C4-2B (cell line): ENCODE results near the gene NFRKB.

Experiments used
- H3K27ac ChIP-seq: fragments of 450-650 bp; 2 replicates; pipeline ENCODE4 v1.5.1; 2017
- CTCF ChIP-seq: fragments of 450-650 bp; conservative IDR thresholded peaks from 2 replicates; pipeline ENCODE4 v1.5.1; 2017; ENCODE audit warnings: mild to moderate bottlenecking
- ZFX ChIP-seq: fragments of 450-650 bp; IDR thresholded peaks from 2 replicates; pipeline ENCODE4 v1.6.1; 2017

The NFRKB gene

GRCh38 chr11:129895126-129896041 is at the start of gene NFRKB:
Gene NFRKB, minus strand, starts transcription at chr11:129895578. Its CDS starts 2,729 bp downstream, at chr11:129892849.
- peak within 1 kb of the TSS; percentile 73 for H3K27ac ChIP-seq
- TF ChIP-seq ZFX, result peak; percentile 24; the same call in 1 of the 2 replicates
- TF ChIP-seq CTCF, result peak; percentile 35

- H3K27ac ChIP-seq, result no peak overlapping the region
- TF ChIP-seq ZFX (no peak), CTCF (no peak)
These were observed 49.3 kb upstream of the NFRKB start for GRCh38 chr11:129944696-129945095.

- no peak for TF ChIP-seq ZFX
- TF ChIP-seq CTCF, result no peak
- H3K27ac ChIP-seq, result no peak overlapping the region
These were observed 47.7 kb upstream of the NFRKB start for GRCh38 chr11:129943036-129943435.

- H3K27ac ChIP-seq, result no peak overlapping the region
These were observed 44.1 kb upstream of the NFRKB start for GRCh38 chr11:129939510-129939909.

GRCh38 chr11:129938764-129939163 is 43.4 kb upstream of the NFRKB start:
- TF ChIP-seq CTCF (no peak), ZFX (no peak)
- no peak overlapping the region for H3K27ac ChIP-seq

More at GRCh38 chr11:129939510-129939909, 44.1 kb upstream of the NFRKB start:
- TF ChIP-seq CTCF (no peak), ZFX (no peak)

- no peak overlapping the region for H3K27ac ChIP-seq
- TF ChIP-seq CTCF (no peak), ZFX (no peak)
These were observed 42.3 kb upstream of the NFRKB start for GRCh38 chr11:129937592-129938238.

GRCh38 chr11:129935723-129936122 is 40.3 kb upstream of the NFRKB start:
- no peak for TF ChIP-seq CTCF
- no peak for TF ChIP-seq ZFX
- no peak overlapping the region for H3K27ac ChIP-seq
